HG03066 (cell line): ENCODE measurements around the gene MOB1B.

Source experiments
- ATAC-seq: cut with Tn5 transposase; IDR thresholded peaks from one replicate; pipeline ENCODE4 v1.9.1; 2021; ENCODE audit warnings: low read depth; ENCODE audit not compliant: unreplicated experiment

Gene MOB1B

DNA sequence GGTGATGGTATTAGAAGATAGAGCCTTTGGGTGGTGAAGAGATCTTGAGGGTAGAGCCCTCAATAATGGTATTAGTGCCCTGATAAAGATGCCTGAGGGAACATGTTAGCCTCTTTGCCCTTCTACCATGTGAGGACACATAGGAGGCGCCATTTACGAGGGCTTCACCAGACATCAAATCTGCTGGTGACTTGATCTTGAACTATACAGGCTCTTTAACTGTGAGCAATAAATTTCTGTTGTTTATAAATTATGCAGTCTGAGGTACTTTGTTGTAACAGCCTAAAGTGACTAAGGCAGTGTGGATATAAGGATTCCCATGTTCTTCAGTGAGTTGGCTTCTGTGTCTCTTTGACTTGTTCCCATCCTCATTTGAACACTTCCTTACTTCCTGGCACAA, 11.8 kb downstream of the MOB1B start:
- ATAC-seq: no peak

DNA sequence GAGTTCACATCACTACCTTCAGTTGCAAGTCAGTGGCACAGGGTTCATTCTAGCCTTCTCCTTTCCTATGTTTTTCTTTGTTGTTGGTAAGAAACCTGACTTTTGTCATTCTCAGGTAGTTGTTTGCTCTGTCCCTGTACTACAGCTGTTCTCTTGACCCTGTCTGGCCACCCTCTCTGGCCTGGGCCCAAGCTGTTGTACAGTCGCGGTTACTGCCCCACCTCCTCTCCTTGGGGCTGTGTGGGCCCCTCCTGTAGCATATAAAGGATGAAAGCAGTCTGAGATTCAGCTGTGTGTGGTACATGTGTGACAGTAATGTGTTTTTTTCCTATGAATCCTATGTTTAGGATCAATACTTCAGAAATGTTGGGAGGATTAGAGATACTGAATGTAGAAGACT, 12.5 kb downstream of the MOB1B start:
- ATAC-seq: no peak

DNA sequence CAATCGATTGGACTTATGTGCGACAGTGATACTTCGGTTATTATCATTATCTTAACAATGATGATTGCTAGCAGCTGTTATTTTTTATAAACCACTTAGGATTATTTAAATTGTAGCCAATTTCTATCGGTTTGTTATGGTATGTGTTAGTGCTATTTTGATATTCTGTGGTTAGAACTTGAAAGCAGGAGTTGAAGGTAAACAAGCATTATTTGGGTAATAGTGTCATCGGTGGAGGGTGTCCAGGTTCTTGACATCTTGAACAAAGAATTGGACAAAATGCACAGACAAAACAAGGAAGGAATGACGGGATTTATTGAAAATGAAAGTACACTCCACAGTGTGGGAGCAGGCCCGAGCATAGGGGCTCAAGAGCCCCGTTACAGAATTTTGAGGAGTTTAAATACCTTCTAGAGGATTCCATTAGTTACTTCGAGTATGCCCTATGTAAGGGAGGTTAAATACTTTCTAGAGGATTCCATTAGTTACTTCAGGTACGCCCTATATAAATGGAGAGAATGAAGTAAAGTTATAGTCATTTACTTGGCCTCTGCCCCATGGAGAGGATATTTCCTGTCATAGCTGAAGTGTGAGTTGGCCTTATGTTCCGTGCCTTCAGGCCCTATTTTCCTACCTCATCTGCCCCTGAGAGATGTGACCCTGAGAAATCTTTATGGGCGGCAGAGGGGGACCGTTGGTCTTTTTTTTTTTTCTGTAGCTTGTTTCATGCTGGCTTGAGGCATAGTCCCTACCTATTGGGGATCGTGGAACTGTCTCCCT, 13.1 kb downstream of the MOB1B start:
- no peak for ATAC-seq

DNA sequence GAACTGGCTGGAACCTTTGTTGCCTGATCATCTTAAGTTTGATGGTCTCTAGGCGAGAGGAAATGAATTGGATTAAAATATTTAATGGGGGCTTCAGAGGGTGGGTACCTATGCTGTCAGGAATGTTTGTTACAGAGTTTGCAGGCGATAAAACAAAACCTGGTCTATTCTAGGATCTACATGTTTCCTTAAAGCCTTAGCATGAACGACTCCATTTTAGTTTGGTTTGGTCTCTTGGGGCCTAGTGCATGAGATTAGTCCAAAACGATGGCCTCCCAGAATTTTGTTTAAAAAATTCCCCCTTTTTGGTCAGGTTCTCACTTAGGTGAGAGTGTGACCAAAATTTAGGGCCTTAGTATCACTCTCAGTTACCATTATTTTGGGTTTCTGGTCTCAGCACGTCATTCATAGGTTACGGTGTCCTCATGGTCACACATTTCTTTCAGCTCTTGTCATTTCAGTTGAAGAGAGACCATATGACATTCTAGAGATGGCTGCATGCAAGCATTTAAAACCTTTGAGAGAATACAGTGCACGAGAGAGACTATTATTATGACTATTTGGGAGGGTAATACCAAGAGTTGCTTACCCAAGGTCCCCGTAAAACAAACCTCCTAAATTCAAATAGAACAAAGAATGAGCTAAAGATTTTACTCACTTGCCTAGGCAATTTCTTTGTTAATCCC, 13.8 kb downstream of the MOB1B start:
- ATAC-seq: no peak

DNA sequence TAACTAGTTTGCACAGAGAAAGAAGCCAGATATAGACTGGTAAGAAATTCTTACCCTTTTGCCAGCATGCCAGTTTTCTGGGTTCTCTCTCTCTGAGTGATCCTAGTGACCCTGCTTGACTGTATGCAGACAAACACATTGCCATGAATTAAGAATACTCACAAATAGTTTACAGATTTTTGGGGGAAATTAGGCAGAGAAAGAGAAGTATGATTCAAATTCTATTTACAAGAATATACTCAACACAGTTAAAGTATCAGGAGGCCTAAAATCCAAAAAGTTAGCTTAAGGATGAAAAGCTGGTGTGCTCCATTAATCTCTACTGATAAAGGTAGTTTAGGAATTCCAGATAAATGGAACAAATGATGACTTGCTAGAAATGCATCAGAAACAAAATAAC, 18.4 kb downstream of the MOB1B start:
- ATAC-seq: no peak

DNA sequence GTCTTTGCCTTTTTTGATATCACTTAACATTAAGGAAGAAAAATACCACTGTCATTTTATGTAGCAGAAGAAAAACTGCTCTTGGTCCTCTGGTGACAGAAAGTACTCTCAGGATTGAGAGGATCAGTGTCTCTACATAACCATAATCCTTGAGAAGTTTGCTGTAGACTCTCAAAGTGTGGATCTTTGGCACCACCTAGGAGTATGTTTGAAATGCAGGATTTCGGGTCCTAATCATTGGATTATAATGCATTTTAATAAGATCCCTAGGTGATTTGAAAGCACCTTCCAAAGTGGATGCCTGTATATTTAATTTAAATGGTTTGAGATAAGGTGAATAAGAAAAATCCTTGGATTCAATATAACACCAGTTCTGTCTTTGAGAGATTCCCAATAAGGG, 23.2 kb downstream of the MOB1B start:
- no peak for ATAC-seq

DNA sequence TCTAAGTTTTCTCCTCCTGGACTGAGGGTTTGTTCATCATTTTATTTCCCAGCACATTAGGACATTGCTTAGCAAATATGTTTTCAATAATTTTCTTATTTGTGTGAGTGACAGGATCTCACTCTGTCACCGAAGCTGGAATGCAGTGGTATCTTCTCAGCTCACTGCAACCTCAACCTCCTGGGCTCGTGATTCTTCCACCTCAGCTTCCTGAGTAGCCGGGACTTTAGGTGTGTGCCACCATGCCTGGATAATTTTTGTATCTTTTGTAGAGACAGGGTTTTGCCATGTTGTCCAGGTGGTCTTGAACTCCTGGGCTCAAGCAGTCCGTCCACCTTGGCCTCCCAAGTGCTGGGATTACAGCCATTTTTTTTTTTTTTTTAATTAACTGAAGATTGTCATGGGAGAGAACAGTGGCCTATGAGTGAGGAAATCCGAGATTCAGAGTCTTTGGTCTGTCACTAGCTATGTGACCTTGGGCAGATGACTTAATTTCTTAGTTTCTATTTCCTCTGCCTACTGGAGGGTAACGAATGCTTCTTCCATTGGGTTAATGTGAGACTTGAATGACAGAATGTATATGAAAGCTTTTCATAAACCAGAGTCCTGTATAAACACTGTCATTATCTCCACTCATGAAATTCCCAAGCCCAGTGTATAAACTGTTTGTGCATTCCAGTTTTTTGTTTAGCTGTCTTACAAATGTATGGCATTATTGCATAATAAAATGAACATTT, 23.9 kb downstream of the MOB1B start:
- ATAC-seq: peak; percentile 84

DNA sequence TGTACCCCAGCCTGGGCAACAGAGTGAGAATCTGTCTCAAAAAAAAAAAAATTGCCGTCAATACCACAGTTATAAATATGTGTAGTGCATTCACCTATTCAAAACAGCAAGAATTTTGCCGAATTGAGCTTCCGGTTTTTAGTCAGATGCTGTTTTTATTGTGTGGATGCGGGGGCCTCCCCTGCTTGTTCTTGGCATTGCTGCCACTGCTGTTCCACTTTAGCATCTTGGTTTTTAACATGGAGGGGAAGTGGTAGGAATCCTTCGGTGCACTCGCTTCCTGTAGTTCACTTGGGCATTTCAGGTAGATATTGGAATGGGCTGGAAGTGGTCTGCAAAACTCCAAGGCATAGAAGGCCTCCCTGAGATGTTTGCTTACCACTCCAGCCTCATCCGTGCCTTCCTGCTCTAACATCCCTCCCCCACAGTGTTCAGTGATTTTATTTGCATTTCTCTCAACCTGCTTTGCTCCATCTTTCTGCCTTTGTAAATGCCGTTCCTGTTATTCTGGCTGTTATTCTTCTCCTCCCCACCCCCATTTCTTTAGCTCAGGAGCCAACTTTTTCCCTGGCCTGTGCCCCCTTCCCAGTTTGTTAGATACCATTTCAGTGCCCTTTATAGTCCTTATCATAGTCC, 25.5 kb downstream of the MOB1B start:
- ATAC-seq: peak; percentile 25

DNA sequence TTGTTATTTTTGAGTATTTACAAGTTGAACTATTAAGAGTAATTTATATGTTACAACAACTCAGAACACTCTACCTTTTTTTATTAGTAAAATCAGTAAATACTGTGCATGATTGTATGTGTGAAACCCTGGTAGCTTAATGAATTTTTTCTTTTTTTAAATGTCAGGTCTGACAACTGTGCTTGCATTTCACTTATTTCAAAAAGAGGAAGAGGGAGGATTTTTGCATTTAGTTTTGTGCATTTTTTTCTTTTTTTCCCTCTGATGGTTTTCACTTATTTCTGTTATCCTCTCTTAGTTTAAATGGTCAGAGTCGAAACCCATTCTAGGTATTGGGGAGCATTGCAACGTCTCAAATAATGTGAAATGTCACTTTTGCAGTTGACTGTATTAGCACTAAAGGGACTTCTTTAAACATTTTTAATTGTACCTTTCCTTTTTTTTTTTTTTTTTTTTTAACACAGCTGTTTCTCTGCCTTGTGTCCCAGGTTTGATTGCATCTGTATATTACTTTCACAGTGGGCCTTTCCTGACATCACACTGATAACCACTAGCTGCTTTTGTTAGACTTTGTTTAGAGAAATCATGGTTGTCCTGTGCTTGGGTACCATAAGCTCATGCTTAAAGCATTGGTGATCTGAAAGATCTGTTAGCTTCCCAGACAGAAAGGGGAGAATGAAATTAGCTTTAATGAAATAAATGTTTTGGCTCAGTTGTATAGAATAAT, 28.5 kb downstream of the MOB1B start:
- no peak for ATAC-seq

DNA sequence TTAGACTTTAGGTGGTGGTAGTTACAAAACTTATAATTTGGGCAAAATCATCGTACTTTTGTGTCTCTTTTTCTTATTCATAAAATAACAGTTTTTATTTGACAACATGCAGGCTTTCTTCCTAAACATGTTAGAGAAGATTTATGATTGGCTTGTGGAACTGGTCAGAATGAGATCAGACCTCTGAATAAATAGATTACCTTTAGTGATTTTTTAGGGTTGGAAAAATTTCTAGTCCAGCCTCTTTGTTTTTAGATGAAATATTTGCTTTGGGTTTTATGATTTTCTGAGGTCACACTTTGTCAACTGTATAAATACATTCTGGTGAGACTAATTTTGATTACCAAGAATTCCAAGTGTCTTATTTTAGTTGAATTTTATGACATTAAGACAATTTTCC, 29.2 kb downstream of the MOB1B start:
- no peak for ATAC-seq

DNA sequence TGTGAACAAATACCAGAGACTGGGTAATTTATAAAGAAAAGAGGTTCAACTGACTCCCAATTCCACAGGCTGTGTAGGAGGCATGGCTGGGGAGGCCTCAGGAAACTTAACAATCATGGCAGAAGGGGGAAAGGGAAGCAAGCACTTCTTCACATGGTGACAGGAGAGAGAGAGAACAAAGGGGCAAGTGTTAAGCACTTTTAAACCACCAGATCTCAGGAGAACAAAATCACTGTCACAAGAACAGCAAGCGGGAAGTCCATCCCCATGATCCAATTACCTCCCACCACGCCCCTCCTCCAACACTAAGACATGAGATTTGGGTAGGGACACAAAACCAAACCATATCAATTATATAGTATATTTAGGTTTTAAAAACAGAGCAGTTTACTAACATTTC, 30.8 kb downstream of the MOB1B start:
- no peak for ATAC-seq

DNA sequence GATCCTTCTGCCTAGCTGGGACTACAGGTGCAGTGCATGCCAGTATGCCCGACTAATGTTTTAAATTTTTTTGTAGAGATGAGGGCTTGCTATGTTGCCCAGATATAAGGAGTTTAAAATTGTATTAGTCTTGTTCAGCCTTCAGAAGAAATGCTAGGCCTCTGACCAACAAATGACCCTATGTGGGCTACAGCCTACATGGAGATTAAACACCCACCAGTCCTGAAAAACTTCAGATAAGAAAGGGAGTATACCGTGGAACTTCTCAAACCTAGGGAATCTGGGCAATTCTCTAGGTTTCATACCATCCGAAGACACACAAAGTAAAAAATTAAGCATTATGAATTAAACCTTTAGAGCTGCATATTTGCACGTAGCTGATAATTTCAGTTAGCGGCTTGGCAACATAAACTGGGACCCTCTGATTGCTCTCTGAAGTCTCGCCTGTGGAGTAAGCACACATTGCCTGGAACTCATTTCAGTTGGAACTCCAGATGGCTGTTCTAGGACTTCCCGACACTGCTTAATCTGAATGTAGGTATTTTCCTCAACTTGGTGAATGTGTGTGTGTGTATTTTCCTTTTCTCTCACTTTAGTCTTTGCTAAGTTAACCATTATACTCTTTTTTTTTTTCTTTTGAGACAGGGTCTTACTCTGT, 33.0 kb downstream of the MOB1B start:
- no peak for ATAC-seq

DNA sequence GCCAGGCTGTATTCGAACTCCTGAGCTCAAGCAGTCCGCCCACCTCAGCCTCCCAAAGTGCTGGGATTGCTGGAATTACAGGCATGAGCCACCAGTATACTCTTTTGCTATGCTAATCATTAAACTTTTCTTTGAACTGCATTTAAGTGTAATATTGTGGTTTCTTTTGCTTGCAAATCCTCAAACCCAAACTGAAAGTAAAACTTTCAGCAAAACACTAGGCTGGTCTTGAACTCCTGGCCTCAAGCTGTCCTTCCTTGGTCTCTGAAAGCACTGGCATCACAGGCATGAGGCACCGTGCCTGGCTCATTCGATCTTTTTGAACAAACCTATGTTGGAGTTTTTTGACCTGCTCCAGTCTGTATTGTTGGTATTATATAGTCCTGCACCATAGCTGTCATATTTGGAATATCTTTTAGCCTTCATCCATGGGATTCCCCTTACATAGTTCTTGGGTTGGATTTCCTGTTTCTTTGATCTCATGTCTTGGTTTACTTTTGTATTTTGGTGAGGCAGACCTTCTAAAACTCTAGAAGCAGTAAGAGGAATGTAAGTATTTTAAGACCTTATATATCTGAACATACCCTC, 34.1 kb downstream of the MOB1B start:
- ATAC-seq: no peak

DNA sequence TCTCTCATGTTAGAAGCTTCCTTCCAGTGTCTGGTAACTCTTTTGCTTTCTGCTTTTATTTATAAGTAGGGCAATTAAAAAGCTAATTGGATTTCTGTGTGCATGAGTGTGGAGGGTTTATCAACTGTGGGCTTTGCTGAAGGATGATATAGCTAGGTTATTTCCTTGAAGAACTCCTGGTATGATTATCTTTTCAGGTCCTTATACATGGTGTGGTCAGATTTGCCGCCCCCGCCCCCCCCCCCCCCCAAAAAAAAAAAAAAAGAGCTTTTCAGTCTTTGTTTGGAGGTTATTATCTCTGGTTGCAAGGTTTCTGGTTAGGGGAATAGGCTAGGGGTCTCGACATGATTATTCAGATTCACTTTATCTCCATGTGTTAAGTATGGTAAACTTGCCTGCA, 35.9 kb downstream of the MOB1B start:
- no peak for ATAC-seq

DNA sequence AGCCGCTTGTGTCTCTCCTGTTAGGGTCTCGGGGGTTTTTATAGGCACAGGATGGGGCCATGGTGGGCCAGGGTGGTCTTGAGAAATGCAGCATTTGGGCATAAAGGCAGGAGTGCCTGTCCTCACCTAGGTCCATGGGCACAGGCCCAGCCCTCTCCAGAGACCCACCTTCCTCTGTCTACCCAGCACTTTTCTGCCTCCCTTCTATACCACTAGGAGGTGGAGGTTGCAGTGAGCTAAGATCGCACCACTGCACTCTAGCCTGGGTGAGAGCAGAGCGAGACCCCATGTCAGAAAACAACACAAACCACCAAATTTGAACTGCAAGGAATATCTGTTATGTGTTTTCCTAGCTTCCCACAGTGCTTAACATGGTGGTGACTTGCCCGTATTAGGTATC, 38.0 kb downstream of the MOB1B start:
- ATAC-seq: no peak

DNA sequence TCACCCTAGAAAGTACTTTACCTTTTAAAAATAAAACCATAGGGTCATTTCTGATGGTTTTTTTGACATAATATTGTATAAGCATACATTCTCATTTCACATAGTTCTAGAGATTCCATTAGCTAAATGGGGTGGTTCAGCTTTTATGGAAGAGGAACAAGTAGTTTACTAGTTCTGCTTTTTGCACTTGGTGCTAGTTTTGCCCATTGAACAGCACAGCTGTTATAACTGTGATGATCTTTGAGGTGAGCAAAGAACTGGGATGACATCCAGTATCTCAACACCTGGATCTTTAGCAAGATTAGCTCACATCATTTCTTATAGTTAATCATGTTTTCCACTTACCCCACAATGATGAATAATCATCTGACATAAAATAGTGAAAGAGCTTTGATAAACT, 40.9 kb downstream of the MOB1B start:
- ATAC-seq: peak; percentile 71

DNA sequence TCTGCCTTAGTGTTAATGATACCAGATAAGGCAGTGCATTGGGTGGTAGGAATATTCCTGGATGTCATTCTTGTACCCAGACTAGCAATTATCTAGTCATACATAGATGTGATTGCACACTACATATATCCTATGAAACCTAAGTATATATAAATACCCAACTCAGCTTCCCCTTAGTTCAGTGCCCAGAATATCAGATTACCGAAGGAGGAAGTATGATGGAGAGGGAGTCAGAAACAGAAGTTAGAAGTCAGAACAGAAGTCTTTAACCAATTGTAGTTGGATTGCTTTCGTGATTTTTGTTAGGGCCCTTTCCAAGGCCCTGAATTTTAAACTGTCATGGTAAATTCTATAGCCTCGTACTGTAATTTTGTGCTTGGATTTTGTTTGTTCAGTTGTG, 42.9 kb downstream of the MOB1B start:
- ATAC-seq: no peak

DNA sequence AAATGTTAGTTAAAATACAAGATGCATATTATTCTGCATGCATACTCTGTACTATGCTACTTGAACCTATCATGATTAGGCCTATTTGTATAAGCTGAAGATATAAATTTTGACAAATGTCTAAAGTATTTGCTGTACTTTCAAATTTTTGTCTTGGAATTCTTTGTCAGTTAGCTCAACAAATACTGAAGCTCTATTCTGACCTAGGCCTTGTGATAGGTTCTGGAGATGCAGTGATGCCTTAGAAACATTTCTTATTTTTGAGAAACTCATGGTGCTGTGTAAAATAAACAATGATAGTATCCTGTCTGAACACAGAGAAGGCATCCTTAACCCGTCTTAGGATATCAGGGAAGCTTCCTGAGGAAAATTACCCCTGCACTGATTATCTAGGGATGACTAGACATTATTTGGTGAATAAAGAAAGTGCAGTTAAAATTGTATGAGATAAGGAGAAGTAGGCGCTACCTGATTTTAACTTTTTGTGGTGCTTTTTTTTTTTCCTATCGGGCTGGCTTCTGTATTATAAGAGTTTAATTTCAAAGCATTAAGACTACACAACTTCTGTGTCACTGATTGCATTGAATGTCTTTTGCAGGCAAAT, 43.4 kb downstream of the MOB1B start:
- no peak for ATAC-seq

DNA sequence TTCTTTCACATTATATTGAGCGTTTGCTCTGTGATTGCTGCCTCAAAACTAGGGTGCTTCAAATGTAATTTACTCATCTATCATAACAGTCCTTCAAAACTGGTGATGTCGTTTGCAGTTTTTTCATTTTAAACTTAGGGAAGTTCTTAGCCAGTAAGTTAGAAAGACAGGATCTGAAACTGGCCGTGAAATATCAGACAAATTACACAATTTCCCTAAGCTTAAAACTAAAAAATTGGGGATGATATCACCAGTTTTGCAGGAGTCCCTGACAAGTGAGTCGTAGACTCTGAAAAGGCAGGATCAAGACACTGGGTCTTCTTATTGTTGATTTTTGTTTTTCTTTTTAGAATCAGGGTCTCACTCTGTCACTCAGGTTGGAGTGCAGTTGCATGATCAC, 44.8 kb downstream of the MOB1B start:
- ATAC-seq: no peak
